DLD1 (cell line): ENCODE measurements around the gene KIF6.

ENCODE experiments used
- in situ Hi-C: cut with HindIII; loops from 2 replicates; pipeline ENCODE4 v1.10.0; 2017; ENCODE audit warnings: low sequenced_read_pairs

KIF6 gene, protein sequence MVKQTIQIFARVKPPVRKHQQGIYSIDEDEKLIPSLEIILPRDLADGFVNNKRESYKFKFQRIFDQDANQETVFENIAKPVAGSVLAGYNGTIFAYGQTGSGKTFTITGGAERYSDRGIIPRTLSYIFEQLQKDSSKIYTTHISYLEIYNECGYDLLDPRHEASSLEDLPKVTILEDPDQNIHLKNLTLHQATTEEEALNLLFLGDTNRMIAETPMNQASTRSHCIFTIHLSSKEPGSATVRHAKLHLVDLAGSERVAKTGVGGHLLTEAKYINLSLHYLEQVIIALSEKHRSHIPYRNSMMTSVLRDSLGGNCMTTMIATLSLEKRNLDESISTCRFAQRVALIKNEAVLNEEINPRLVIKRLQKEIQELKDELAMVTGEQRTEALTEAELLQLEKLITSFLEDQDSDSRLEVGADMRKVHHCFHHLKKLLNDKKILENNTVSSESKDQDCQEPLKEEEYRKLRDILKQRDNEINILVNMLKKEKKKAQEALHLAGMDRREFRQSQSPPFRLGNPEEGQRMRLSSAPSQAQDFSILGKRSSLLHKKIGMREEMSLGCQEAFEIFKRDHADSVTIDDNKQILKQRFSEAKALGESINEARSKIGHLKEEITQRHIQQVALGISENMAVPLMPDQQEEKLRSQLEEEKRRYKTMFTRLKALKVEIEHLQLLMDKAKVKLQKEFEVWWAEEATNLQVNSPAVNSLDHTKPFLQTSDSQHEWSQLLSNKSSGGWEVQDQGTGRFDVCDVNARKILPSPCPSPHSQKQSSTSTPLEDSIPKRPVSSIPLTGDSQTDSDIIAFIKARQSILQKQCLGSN

DNA sequence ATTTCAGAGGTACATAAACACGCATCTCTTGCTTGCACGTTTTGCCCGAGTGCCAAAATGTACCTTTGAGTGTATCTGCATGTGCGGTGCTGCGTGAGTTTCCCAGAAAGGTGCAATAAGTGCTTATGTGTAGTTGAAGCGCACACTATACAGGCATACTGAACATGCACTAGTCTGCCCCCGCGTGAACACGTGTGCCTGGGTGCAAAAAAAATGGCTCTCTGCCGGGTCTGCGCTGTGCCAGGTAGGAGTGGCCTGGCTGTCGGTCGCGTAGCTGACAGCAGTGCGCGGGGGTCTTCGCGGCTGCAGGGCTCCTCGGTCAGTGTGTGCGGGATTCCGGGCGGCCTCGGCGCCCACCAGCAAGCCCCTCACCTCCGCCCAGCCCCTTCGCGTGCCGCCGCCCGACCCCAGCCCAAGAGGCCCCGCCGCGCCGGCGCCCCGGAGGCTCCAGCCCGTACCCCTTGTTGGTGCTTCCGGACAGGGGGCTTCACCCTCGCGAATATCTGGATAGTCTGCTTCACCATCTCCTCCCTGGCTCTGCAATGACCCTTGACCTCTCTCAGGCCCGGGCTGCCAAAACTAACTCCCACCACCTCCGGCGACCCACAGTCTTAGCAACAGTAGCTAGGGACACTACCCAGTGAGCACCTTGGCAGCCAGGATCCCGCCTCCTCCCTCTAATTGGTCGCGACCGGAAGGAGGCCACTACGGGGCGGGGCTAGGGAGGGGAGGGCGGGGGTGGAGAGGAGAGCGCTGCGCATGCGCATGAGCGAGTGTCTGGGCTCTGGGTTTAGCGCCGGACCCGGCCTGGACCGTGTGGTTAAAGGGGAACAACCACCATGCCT is at the start of gene KIF6:
KIF6 (minus strand) TSS at position 622 of the 845 bp plus-strand sequence; CDS start at position 524, 98 bp downstream.
- in situ Hi-C loops = no loop called here

DNA sequence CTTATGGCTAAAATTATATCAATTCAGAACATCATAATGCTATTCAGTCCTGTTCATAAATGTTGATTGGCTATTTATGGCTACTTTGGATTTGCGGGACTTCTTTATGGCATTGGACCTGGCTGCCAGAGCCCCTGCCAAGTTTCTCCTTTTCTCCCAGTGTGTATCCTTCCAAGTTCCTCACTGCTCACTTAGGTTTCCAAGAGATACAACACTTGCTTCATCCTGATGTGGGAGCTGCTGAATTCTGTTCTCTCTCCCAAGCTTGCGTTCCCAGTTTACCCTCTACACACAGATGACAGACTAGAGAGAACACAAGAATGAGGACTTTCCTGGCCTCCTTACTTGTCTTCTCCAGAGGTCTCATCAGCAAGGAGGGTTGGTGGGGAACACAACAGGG is 48.6 kb upstream of the KIF6 start:
- in situ Hi-C loops = no loop called here

DNA sequence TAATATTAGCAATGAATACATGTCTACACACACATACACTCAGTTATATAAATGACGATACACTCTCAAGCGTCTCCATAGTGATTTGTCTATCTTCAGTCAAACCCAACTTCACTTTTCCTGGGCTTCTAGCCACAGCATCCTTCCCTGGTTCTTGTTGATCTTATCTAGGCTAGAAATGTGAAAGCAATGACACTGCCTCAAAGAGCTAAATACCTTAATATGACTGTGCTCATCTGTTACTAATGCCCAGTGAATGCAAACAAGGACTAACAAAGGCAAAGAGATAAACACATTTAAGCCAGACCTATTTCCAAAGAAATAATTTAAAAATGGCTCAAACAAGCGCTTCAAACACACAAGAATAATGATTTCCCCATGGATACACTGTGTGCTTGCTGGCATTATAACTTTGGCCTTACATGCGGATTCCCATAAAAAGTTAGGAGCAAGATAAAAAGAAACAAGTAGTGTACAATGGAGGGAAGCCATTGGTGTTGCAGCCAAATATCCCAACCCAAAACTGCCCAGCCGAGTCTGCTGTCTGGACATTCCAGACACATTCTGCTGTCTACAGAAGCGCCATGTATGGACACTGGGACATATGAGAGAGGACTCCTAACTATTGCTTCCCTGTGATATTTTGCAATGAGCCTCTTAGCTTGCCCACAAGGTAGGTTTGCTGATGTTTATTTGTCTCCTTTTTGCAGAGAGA is 47.5 kb upstream of the KIF6 start:
- in situ Hi-C loops = no loop called here

DNA sequence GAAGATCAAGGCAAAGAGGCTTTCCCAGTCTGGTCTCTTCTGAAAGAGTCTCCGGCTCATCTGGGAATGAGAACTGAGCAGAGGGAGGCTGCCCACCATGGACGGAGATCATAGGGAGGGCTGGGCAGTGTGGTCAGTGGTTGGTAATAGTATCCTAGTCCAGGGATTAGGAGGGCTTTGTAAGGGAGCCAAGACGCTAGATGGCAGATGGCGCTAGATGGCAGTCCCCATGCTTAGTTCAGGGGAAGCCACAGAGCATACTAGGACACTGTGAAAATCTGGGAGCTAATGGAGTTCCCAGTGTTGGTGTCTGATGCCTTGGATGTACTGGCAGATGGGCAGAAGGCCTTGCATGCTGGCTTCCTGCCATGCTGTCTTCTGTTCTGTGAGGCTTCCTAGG is 45.2 kb upstream of the KIF6 start:
- in situ Hi-C loops = no loop called here

DNA sequence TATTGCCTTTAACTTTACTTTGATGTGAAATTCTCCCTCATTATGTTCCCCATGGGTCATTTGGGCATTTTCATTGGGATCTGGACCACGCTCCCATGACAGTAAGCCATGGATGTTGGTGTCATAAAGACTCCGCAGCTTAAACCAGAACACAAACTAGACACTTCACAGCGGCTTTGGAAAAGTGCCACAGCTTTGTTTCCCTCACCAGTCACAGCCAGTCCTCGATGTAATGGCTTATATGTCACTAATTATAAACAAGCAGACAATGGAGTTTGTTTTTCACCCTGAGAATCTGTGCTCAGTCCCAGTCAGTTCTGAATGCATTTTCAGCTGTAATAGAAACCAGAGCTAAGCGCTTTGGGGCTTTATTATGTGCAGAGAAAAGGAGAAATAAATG is 43.8 kb upstream of the KIF6 start:
- in situ Hi-C loops = no loop called here

DNA sequence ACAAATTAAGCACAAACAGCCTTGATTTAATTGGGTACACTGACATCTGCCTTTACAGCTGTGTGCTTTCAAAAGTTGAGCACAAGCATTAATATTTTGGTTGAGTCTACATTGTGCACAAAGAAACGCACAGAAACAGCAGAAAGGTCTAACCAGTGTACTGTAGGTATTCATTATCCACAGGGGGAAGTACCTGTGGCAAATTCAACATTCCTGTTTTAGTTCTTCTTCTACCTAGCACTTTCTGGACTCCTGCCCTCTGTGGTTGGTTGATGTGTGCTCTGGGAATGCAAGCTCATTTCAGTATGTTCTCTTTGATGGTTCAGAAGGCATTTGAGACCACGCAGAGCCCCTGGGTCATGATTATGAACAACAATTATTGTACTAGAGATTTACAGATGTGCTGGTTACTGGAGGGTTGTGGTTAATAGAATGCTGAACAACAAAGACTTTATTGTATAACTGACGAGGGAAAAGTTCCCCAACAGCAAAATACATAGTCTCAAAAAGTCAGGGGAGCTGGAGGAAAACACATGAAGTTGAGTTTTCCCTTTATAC is 40.4 kb upstream of the KIF6 start:
- in situ Hi-C loops = no loop called here

DNA sequence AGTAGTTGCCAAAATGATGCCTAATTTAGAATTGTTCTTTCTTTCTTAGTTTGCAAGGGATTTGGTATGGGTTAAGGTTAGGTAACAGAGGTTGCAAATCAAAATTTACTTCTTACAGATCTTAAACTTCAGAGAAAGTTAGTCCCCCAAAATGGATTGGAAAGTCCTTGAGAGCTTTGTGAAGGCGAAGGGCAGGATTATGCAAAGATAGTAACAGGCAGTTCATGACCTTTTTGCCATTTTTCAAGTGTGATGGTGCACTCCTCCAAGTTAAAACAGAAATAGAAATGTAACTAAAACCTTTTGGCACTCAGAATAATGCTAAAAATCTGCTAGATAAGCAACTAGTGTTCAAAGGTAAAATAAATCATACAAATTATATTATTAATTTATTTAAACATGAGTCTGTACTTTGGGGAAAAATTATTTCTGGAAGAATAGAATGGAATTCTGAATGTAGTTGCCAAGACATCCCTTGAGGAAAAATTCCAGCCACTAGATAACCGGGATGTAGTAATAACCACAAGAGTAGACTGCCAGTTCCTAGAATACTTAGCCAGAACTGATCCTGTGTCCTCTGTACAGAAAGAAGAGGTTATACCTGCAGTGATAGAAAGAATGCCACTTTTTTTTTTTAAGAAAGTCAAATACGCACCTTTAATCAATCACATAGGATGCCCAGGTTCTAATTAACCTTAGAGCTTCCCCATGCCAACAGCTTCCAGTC is 35.2 kb upstream of the KIF6 start:
- in situ Hi-C loops = no loop called here

DNA sequence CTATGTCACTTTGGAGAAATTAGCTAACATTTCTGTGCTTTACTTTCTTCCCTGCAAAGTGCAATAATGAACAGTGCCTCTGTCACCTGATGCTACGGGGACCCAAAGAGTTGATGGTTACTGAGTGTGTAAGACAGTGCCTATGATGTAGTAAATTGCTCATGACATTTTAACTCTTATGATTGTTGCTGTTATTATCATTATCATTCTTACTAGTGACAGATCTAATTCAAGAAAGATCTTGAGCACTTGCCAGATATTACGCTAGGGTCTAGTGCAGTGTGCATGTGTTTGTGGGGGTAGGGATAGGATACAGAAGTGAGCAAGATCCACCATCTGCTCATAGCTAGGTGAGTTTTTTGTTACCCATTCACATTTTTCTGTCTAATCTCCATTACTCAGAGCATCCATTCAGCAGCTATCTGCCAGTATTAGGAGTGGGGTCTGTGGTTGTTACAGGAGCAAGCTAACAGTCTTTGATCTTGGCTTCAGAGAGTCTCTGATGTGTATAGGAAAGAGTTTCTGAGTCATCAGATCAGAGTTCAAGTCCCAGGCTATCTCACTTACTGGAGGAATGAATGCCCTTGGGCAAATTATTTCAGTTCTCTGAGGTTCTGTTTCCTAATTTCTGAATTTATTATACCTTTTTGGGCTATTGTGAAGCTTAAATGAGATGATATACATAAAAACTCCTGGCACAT is 33.8 kb upstream of the KIF6 start:
- in situ Hi-C loops = no loop called here

DNA sequence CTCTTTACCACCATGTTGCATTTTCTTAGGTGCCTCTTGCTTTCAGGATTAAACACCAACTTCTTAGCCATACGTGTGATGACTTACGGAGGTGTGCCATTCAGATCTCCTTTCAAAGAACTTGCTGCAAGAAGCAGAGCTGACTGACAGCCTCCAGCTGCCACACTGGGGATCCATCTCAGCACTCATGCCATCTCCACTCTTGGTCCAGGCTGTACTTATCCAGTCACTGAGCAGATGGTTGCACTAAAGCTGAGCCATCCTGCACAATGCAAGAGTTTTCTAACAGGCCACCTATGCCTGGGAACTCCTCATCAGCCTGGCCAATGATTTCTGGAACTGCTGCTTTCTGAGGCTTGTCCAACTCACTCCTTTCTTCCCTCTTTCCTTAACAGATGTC is 31.4 kb upstream of the KIF6 start:
- in situ Hi-C loops = no loop called here

DNA sequence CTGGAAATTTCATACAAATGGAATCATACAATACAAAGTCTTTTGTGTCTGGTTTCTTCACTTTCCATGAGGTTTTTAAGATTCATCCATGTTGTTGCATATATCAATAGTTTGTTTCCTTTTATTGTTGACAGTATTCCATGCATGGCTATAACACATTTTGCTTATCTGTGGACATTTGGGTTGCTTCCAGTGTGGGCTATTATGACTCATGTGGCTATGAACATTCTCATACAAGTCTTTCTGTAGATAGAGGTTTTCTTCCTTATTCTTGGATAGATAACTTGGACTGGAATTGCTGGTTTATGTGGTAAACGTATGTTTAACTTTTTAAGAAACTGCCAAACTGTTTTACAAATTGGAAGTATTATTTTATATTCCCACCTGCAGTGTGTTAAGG is 30.0 kb upstream of the KIF6 start:
- in situ Hi-C loops = no loop called here

DNA sequence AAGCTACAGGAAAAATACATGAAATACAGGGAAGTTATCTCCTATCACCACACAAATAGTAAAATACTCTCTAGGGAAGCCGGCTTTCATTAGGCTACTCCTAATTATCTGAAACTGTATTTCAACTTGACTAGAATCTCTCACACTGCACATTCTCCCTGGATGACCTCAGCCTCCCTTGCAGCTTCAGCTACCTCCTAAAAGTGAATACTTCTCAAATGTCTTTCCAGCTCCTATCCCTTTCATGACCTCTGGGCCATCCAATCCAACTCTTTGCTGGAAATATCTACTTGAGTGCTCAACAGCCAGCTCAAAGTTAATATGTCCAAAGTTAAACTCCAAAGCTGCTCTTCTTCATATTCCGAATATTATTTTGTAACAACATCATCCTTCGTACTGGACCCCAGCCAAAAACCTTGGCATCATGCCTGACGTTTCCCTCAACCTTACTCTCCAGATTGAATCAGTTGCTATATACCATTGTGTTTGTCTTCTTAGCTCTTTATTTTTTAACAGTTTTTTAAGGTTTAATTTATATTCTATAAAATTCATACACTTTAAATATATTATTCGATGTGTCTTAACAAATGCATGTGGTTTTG is 29.4 kb upstream of the KIF6 start:
- in situ Hi-C loops = no loop called here

DNA sequence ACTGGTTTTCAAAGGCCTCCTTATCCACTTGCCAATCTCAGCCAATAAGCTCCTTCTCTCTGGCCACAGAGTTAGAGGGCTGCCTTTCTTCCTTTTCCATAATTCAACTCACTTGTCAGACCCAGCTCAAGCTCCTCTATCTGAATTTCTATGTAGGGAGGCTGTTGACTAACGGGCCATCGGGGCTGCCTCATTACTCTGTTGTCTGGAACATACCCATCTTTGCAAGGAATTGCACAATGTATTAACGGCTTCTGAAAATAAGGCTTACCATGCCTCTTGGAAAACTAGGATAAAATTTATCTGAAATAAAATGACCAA is 28.5 kb upstream of the KIF6 start:
- in situ Hi-C loops = no loop called here

DNA sequence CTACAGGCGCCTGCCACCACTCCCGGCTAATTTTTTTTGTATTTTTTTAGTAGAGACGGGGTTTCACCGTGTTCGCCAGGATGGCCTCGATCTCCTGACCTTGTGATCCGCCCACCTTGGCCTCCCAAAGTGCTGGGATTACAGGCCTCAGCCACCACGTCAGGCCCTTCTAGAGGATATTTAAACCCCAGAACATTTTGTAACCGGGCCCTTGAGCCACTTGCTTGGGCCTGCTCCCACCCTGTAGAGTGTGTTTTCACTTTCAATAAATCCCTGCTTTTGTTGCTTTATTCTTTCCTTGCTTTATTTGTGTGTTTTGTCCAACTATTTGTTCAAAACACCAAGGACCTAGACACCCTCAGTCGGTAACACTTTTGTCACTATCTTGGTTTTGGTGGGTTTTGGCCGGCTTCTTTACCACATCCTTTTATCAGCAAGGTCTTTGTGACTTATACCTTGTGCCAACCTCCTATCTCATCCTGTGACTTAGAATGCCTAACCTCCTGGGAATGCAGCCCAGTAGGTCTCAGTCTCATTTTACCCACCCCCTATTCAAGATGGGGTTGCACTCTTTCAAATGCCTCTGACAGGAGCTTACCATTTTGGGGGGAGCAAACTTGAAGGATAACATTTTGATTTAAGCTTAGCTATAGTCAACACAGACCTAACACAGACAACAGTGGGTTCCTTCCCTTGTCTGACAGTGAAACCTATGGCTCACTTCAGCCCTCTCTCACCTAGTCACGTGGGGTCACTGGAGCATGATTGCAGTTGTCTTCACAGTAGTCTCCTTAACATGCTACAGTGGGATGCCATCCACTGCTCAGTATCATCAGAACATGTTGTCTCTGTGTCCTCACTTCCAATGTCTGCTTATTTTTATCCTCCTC is 27.9 kb upstream of the KIF6 start:
- in situ Hi-C loops = no loop called here

DNA sequence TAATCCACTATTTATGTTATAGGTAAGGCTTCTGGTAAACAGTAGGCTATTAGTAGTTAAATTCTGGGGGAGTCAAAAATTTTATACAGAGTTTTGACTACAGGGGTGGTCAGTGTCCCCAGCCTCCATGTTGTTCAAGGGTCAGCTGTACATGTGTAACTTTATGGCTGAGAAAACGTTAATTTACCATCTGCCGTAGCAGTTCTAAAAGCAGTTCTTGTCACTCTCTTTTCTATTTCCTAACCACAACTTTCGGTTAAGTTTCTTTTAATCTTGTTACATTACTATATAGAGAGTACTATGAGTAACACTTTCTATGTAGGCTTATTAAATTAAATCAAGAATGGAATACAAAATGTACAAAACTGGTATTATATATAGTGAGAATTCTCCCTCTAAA is 21.6 kb upstream of the KIF6 start:
- in situ Hi-C loops = no loop called here

DNA sequence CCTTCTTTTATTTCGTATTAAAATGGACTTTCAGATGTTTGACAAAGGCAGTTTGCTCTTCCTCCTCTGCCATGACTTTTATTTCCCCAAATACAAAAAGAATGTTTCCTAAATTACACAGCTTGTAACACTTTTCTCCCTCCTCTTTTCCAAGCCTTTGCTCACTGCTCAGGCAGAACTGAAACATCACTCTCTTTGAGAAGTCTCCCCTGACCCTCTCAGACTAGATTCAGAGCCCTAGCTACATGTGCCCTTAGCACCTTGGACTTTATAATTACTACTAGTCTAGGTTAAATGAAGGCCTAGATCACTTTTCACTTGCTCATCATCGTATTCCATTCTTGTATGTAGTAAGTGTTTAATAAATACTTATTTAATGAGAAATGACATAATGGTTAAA is 8.5 kb upstream of the KIF6 start:
- in situ Hi-C loops = no loop called here

DNA sequence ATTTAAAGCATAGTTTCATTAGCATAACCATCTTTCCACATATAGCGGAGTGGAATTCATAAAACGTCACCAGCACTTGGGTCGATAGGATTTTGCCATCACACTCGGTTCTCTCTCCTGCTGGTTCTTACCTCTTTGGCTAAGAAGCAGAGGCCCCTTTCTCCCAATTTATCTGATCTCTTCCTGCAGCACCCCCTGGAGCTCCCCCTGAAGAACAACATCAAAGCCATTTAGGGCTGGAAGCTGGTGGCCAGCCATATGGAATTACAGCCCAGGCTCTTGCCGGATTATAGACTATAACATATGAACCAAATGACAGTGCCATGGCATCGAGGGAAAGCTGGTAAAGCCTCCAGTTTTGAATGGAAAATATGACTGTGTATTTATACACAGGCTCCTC is 6.4 kb upstream of the KIF6 start:
- in situ Hi-C loops = no loop called here

DNA sequence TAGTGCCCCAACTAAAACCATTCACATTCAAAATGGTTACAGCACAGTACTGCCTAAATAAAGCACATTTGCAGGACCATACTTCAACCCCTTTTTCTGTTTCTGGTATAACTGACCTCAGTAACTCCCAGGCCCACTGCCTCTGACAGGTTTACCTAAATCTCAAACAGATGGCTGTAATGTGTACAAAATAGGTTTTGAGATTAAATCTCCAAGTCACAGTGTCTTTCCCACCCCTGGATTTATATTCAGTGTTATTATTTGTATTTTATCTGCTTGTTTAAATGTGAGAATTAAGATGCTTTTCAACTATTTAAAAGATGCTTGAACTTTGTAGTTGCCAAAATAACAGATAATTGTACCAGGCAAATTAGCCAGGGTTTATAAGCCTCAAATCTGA is 4.7 kb upstream of the KIF6 start:
- in situ Hi-C loops = no loop called here

DNA sequence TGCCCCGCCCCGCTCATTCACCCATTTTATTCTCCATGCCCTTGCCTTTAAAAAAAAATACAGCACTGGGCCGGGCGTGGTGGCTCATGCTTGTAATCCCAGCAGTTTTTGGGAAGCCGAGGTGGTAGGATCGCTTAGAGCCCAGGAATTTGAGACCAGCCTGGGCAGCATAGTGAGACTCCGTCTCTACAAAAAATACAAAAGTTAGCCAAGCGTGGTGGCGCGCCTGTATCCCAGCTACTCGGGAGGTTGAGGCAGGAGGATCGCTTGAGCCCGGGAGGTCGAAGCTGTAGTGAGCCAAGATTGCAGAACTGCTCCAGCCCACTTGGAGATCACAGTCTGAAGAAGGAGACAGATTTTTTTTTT is 407 bp upstream of the KIF6 start:
- in situ Hi-C loops = no loop called here
